GM12864 (cell line): ENCODE measurements around the gene PDGFD.

Experiments used
- DNase-seq: peaks from one replicate; pipeline ENCODE4 v3.0.0-alpha.2; 2011; ENCODE audit warnings: low read depth
- H3K4me3 ChIP-seq: 2 replicates; pipeline ENCODE4 v1.5.1; 2011; ENCODE audit warnings: mild to moderate bottlenecking, low read depth, low read length, control low read depth
- TF ChIP-seq, protein P1 (sequence below): IDR thresholded peaks from 2 replicates; pipeline ENCODE4 v1.5.1; 2011; ENCODE audit warnings: low read depth, mild to moderate bottlenecking, moderate library complexity, low read length, control low read depth, inconsistent platforms; ENCODE audit errors: missing control alignments

Gene PDGFD

DNA sequence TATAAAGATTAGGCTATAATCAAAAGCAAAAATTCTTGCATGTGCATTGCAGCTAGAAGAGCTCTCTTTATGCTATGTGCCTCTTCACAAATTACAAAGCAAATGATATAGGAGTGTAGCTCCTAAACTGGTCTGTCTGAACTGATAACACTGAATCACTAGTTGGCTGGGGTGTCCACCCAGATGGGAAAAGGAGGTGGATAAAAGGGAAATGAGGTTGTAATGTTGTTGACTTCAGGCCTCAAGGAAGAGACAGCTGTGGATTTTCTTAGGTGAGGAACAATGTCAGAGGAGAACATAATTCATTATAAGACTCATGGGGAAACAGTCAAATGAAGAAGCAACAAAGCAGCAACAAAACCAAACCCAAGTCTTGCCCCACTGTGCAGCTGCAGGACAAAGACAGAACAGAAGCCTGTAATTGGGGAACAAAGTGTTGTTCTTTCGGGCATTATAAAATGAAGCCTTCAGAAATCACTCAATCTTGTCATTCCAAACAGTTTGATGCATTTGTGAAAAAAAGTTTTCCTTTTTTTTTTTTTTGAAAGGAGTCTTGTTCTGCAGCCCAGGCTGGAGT lies 257.6 kb downstream of the PDGFD start:
- no peak for DNase-seq
- TF ChIP-seq, protein P1, sequence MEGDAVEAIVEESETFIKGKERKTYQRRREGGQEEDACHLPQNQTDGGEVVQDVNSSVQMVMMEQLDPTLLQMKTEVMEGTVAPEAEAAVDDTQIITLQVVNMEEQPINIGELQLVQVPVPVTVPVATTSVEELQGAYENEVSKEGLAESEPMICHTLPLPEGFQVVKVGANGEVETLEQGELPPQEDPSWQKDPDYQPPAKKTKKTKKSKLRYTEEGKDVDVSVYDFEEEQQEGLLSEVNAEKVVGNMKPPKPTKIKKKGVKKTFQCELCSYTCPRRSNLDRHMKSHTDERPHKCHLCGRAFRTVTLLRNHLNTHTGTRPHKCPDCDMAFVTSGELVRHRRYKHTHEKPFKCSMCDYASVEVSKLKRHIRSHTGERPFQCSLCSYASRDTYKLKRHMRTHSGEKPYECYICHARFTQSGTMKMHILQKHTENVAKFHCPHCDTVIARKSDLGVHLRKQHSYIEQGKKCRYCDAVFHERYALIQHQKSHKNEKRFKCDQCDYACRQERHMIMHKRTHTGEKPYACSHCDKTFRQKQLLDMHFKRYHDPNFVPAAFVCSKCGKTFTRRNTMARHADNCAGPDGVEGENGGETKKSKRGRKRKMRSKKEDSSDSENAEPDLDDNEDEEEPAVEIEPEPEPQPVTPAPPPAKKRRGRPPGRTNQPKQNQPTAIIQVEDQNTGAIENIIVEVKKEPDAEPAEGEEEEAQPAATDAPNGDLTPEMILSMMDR = no peak
- no peak overlapping the region for H3K4me3 ChIP-seq

DNA sequence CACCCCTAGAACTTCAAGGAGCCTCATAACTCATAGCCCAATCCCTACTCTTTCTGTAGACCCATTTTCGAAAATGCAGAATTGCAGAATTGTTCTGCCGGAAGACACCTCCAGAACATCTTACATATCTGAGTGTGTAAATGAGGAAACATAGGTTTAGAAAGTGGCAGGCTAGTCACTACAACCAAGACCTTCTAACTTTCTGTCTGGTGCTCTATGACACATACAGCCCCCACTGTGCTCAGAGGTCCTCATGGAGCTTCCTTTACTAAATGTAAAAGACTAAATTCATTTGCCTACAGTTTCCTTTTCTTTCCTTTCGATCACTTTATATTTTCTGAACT lies 259.7 kb downstream of the PDGFD start:
- DNase-seq = peak; percentile 73
- TF ChIP-seq, protein P1 = no peak
- H3K4me3 ChIP-seq = peak overlapping the region; percentile 37; the same call in 1 of the 2 replicates

DNA sequence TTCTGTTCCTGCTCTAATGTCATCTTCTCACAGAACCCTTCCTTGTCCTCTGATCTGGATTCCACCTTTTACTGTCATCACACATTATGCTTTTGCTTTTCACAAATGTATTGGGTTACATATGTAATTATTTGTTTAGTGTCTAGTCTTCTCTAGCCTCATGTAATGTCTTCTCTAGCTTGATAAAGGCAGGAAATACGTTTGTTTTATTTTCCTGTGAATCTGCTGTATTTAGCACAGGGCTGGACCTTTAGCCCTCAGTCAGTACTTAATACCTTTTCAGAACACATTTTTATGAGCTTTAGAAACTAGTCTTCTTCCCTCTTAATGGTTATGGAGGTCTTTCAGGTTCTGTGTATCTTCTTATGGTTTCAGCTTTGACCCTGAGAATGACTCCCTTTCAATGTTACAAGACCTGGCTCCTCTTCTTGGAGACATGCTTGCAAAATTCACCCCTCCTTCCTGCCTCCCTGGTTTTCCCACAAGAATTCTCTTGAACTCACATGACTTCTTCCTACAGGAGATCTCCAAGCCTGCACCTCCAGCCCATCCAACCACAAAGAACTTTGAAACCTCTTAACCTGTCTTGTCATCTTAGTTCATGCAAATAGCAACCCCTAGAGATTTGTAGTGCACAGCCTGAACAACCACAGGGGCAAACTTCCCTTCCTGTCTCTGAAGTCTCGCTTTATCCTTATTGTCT lies 260.2 kb downstream of the PDGFD start:
- peak overlapping the region; percentile 37 for H3K4me3 ChIP-seq
- DNase-seq = peak; percentile 65
- TF ChIP-seq, protein P1 = no peak

DNA sequence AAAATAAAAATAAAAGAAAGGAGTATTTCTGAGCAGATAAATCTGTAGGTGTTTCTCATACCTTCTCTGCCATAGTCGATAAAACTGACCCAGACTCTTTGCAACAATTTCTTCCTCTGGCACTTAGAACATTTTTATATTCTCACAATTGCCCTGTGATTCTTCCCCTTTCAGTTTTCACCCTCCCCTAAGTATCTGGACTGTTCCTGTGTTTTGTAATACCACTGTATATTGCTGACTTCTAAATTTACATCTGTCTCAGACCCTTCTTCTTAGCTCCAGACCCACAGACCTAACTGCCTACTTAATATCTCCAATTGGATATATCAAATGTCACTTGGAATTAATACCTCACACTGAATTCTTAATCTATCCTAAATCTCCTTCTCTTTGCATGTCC lies 261.0 kb downstream of the PDGFD start:
- TF ChIP-seq, protein P1 = no peak
- H3K4me3 ChIP-seq = no peak overlapping the region
- DNase-seq = no peak

DNA sequence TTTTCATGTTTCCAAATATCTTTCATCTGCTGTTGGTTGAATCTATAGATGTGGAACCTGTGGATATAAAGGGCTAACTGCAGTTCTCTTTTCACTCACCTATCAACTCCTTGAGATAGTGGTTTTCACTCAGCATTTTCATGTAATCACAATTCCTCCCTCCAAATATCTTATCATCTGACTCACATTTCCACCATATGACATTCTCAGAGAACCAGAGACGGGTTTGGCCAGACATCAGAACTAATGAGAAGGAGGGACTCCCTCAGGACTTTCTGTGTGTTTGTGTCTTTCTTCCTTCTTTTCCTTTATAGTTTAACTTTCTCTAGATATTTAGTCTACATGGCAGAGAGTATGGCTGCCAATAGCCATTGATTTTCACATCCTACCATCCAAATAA lies 262.3 kb downstream of the PDGFD start:
- no peak overlapping the region for H3K4me3 ChIP-seq
- TF ChIP-seq, protein P1 = no peak
- no peak for DNase-seq

DNA sequence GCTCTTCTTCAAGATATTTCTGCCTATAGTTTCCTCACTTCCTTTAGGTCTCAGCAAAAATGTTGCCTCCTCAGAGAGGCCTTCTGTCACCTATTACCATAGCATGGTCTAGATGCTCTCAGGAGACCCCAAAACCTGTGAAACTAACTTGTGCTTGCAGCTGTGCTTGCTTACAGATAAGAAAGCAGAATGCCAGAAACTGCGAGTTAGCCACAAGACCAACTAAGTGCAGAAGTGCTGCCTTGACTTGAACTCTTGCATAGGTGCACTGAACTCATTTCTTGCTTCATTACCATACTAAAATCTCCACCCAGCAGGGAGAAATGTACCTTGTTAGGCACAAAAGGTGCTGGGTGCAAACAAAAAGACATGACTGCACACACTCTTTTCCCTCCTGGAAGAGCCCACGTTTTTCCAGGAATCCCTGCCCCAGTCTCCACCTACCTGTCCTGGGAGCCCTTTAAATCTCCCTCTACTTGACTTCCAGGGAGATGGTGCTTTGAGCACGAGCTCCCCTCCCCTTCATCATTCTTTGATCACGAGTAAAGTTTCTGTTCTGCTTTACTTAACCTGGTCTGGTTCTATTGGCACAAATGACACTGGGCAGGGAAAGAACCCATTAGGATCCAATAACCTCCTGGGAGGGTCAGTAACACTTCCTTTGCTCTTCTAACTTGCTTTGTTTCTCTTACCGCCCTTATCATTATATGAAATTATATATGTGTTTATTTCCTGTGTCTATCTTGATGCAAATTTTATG lies 265.2 kb downstream of the PDGFD start:
- TF ChIP-seq, protein P1 = no peak
- peak; percentile 93 for DNase-seq
- H3K4me3 ChIP-seq = no peak overlapping the region; the same call in 1 of the 2 replicates
